Large intestine (tissue), 3 donors: ENCODE measurements around the gene IL17RE. TPM values are rescaled to one million over a fixed set of nuclear protein-coding genes. Genes with fewer than 3 reads are reported as not detected.

Source experiments
- DNase-seq, 2 donors: peaks; one replicate each; pipeline versions ENCODE4 v3.0.0 to v3.0.0-alpha.2; 2013
- H3K27ac ChIP-seq: one replicate; pipeline ENCODE4 v1.5.1; 2013; ENCODE audit warnings: low read length
- H3K27me3 ChIP-seq: 2 replicates; pipeline ENCODE4 v1.6.1; 2013; ENCODE audit warnings: low read length; ENCODE audit not compliant: control insufficient read depth, insufficient read depth
- H3K36me3 ChIP-seq: 2 replicates; pipeline ENCODE4 v1.6.1; 2013; ENCODE audit warnings: low read length; ENCODE audit not compliant: control insufficient read depth, insufficient read depth
- H3K4me1 ChIP-seq: one replicate; pipeline ENCODE4 v1.6.1; 2013; ENCODE audit warnings: low read length; ENCODE audit not compliant: control insufficient read depth, insufficient read depth
- H3K4me3 ChIP-seq: one replicate; pipeline ENCODE4 v1.5.1; 2013; ENCODE audit warnings: low read length
- H3K9me3 ChIP-seq: one replicate; pipeline ENCODE4 v1.6.1; 2013; ENCODE audit warnings: mild to moderate bottlenecking, low read depth, low read length, moderate library complexity; ENCODE audit not compliant: control insufficient read depth
- WGBS: methylation state at CpG from one replicate; pipeline ENCODE4 v1.1.5; 2013; ENCODE audit warnings: low lambda C conversion rate; ENCODE audit not compliant: insufficient coverage; 5-methylcytosine and 5-hydroxymethylcytosine counted together
- polyA plus RNA-seq: library from polyadenylated mRNA; unstranded; fragments of 120-200 nt; gene quantifications from one replicate; pipeline ENCODE4 v1.2.1, GENCODE V29; 2013

IL17RE gene
- polyA plus RNA-seq, 1 donor: 60.9 TPM

DNA sequence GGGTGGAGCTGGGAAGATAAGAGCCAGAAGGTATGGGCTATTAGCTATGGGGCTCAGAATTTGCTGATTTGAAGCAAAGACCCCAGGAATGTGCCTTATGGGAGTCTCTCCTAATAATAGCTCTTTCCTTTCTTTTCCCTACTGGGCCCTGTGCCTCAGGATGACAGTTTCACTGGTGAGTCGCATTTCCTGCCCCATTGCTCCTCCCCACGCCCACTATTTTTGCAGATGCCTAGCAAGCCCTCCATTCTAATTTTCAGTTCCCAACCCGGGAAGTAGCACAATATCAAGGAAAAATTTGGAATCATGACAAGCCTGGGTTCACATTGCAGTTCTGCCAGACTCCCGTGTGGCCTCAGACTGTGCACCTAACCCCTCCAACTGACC lies 583 bp downstream of the IL17RE start:
- Histone ChIP-seq H3K4me1 (peaks cover 42% of the 10 kb centered on the region), H3K9me3 (peaks cover 4% of the 10 kb centered on the region), H3K27ac (peak overlapping the region; percentile 91), H3K27me3 (no peaks in the 10 kb centered on the region), H3K36me3 (peaks cover 20% of the 10 kb centered on the region), H3K4me3 (peak overlapping the region; percentile 64)
- DNase-seq: no peak
- no CpG with 5 or more reads among the region's 4 CpGs for WGBS

DNA sequence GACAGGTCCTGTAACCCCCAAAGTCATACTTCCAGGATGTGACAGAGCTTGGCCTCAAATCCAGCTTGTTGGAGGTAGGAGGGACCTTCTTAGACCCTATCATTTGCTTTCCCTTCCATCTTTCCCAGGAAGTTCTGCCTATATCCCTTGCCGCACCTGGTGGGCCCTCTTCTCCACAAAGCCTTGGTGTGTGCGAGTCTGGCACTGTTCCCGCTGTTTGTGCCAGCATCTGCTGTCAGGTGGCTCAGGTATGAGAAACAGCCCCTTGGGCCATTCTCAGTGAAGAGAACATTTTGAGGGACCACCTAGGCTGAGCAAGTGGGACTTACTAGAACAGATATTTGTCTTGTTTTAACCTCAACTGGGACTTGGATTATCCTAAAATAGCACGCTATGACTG lies 1.3 kb downstream of the IL17RE start:
- Histone ChIP-seq H3K27ac (no peak overlapping the region), H3K9me3 (peaks cover 4% of the 10 kb centered on the region), H3K4me1 (peaks cover 36% of the 10 kb centered on the region), H3K36me3 (peaks cover 27% of the 10 kb centered on the region), H3K27me3 (no peaks in the 10 kb centered on the region), H3K4me3 (peak overlapping the region; percentile 64)
- no peak for DNase-seq
- WGBS: no CpG with 5 or more reads among the region's 4 CpGs

DNA sequence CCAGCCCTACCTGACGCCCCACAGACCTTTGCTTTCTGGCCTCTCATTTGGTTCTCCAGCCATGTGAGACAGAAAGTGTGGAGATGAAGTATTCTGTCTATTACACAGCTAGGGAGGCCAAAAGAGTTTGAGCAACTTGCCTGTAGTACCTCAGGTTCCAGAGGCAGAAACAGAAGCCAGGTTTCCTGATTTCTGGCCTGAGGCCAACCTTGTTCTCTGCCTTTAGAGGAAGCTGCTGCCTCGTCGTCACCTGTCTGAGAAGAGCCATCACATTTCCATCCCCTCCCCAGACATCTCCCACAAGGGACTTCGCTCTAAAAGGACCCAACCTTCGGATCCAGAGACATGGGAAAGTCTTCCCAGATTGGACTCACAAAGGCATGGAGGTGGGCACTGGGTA lies 3.8 kb downstream of the IL17RE start:
- H3K9me3 ChIP-seq: no peaks in the 10 kb centered on the region
- H3K4me3 ChIP-seq: no peak overlapping the region
- WGBS: no CpG with 5 or more reads among the region's 5 CpGs
- H3K36me3 ChIP-seq: peaks cover 42% of the 10 kb centered on the region
- peaks cover 18% of the 10 kb centered on the region for H3K4me1 ChIP-seq
- H3K27me3 ChIP-seq: no peaks in the 10 kb centered on the region
- DNase-seq: no peak
- H3K27ac ChIP-seq: no peak overlapping the region

DNA sequence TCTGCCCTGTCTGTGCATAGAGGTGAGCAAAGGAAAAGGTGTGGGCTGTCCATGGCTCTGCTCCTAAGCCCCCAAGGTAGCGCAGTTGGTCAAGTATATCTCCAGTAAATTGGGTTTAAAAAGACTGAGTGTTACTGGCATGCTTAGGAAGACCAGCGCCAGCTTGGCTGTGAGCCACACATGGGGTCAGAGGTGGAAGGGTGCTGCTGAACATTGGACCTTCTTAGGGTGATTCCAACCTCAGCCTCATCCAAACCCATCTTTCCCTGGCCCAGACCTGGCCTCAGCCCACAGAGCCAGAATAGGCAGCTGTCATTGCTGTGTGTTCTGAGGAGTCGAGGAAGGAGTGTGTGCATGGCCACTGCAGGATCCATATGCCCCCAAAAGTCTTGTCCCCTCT lies 5.6 kb downstream of the IL17RE start:
- Histone ChIP-seq H3K27ac (no peak overlapping the region), H3K4me3 (no peak overlapping the region), H3K27me3 (no peaks in the 10 kb centered on the region), H3K4me1 (peaks cover 5% of the 10 kb centered on the region), H3K36me3 (peaks cover 48% of the 10 kb centered on the region), H3K9me3 (no peaks in the 10 kb centered on the region)
- WGBS: no CpG with 5 or more reads among the region's 3 CpGs
- DNase-seq: no peak

DNA sequence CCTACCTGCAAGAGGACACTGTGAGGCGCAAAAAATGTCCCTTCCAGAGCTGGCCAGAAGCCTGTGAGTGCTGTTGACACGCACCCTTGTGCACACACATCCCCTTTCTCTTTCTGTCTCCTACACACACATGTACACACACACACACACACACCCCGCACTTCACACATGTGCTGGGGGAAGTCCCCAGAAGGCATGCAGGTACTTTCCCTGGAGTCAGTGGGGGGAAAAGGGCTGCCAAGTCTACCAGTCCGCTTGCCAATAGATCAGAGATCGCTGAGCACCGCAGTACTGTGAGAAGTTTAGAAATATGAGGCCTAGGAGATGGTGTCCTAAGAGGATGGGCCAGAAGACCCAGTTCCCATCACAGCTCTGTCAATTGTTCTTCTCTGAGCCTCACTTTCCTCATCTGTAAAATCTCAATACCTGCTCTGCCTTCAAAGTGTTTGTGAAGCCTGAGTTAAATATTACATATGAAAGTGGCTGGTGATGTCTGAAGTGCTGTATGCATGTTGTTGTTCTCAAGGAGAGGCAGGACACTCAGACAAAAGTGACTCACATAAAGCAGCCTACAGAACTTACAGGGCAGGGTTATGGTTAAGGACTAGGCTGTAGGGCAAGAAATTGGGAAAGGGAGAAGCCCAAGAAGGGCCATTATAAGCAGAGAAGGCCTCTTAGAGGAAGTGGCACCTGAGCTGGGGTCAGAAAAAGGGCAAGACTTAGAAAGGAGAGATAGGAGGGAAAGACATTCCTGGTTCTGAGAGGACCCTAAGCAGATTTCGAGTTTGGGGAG lies 6.8 kb downstream of the IL17RE start:
- Histone ChIP-seq H3K36me3 (peaks cover 57% of the 10 kb centered on the region), H3K9me3 (no peaks in the 10 kb centered on the region), H3K27me3 (no peaks in the 10 kb centered on the region), H3K27ac (no peak overlapping the region), H3K4me1 (peaks cover 5% of the 10 kb centered on the region), H3K4me3 (no peak overlapping the region)
- DNase-seq: no peak
- no CpG with 5 or more reads among the region's 7 CpGs for WGBS

DNA sequence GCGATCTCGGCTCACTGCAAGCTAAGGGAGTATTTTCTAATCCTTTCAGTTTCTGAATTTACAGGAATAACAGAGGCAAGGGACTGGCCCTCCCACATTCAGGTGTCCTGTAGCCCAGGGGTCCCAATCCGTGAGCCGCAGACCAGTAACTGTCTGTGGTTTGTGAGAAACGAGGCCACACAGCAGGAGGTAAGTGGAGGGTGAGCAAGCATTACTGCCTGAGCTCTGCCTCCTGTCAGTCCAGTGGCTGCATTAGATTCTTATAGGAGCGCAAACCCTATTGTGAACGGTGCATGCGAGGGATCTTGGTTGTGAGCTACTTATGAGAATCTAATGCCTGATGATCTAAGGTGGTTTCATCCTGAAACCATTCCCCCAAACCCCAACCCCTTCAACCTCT lies 9.2 kb downstream of the IL17RE start:
- no peak overlapping the region for H3K4me3 ChIP-seq
- H3K4me1 ChIP-seq: peaks cover 21% of the 10 kb centered on the region
- no peaks in the 10 kb centered on the region for H3K27me3 ChIP-seq
- no CpG with 5 or more reads among the region's 8 CpGs for WGBS
- peaks cover 51% of the 10 kb centered on the region for H3K36me3 ChIP-seq
- DNase-seq: no peak
- H3K9me3 ChIP-seq: no peaks in the 10 kb centered on the region
- no peak overlapping the region for H3K27ac ChIP-seq

DNA sequence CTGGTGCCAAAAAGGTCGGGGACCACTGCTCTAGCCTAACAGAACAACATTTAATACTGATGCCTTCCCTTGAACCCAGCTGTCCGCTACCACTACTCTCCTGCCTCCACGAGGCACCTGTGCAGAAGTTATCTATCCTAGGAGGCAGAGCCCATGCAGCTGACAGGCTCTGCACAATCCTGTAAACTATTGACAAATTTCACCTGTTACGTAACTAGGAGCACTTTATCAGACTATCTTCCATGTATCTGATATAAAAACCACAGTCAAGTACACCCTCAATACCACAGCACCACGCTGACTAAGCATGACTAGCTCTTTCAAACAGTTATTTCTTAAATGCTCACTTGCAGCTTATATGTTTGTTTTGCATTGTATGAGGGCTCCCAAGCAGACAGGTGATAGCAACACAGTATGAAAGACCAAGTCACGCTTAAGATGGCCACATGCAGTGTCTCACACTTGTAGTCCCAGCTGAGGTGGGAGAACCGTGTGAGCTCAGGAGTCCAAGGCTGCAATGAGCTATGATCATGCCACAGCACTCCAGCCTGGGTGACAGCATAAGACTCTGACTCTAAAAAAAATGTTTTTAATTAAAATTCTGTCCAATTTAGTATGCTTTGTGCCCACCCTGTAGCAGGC lies 9.8 kb downstream of the IL17RE start:
- no peak overlapping the region for H3K4me3 ChIP-seq
- H3K4me1 ChIP-seq: peaks cover 25% of the 10 kb centered on the region
- H3K27ac ChIP-seq: no peak overlapping the region
- no peaks in the 10 kb centered on the region for H3K27me3 ChIP-seq
- no peaks in the 10 kb centered on the region for H3K9me3 ChIP-seq
- H3K36me3 ChIP-seq: peaks cover 47% of the 10 kb centered on the region
- WGBS: no CpG with 5 or more reads among the region's 7 CpGs
- no peak for DNase-seq

DNA sequence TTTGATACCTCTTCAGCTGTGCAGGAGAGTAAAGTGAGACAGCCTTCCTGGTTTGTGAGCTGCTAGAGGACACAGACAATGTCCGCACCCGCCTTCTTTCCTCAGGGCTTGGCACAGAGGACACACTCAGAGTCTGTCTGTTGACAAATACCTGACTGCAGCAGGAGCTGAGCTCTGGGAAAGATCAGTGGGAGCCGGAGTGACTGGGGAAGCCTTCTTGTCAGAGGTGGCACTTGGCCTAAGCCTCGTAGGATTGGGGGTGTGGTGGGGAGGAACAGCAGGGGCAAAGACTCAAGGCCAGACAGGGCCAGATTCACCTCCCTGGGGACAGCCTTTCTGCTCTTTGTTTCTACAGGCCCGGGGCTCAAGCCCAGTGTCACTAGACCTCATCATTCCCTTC lies 11.0 kb downstream of the IL17RE start:
- no peak for DNase-seq
- peaks cover 35% of the 10 kb centered on the region for H3K4me1 ChIP-seq
- H3K9me3 ChIP-seq: no peaks in the 10 kb centered on the region
- no peaks in the 10 kb centered on the region for H3K27me3 ChIP-seq
- no peak overlapping the region for H3K4me3 ChIP-seq
- H3K27ac ChIP-seq: no peak overlapping the region
- H3K36me3 ChIP-seq: peaks cover 35% of the 10 kb centered on the region
- WGBS: no CpG with 5 or more reads among the region's 5 CpGs

DNA sequence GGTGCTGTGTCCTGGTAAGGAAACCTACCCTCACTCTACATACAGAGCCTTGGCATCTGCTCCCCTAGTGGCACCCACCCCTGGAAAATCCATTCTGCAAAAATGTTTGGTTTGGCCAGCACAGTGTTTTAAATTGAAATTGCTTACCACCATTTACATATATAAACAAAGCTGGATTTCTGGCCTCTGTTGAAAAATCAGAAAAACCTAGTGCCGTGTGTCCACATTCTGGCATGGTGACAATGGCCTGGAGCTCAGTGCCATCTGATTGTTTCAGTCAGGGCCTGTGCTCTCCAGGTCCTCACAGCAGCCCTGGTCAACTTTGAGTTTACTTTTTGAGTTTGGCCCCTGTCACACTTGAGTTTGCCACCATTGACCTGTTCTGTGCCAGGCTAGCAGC lies 11.4 kb downstream of the IL17RE start:
- Histone ChIP-seq H3K4me3 (no peak overlapping the region), H3K27ac (peak overlapping the region; percentile 75), H3K27me3 (no peaks in the 10 kb centered on the region), H3K4me1 (peaks cover 35% of the 10 kb centered on the region), H3K9me3 (no peaks in the 10 kb centered on the region), H3K36me3 (peaks cover 31% of the 10 kb centered on the region)
- WGBS: no CpG with 5 or more reads among the region's 1 CpG
- no peak for DNase-seq

DNA sequence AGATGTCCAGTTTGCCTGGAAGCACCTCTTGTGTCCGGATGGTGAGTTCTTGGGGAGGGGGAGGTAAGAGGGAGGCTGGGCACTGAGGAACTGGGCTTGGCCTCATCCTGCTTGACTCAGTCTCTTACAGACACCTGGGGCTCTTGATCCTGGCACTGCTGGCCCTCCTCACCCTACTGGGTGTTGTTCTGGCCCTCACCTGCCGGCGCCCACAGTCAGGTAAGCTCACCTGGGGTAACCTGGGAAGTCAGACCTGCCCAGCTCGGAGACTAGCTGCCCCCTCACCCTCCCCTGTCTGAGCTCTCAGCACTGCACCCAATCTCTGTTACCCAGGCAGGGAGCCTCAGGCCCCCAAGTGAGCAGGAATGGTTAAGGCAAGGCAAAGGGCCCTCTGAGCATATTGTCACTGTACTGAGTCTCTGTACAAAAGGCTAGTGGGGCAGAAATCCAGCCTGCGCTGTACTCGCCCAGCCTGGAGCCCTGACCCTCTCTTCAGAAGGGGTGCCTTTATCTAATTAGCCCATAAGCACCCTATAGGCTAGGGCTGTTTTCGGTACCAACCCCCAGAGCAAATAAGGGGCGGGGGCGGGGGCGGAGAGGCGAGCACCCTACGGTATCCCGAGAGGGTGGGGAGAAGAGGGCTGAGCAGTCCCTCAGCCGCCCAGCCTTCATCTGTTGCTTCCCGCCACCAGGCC lies 12.1 kb downstream of the IL17RE start:
- no CpG with 5 or more reads among the region's 15 CpGs for WGBS
- no peak for DNase-seq
- H3K27ac ChIP-seq: peak overlapping the region; percentile 75
- peaks cover 25% of the 10 kb centered on the region for H3K36me3 ChIP-seq
- peak overlapping the region; percentile 7 for H3K4me3 ChIP-seq
- peaks cover 35% of the 10 kb centered on the region for H3K4me1 ChIP-seq
- no peaks in the 10 kb centered on the region for H3K27me3 ChIP-seq
- H3K9me3 ChIP-seq: no peaks in the 10 kb centered on the region
